Measurements from ENCODE around the gene EXOC6B.
A peak's percentile ranks its signal among the peaks of the same experiment; 100 is the strongest.

The EXOC6B gene

DNA sequence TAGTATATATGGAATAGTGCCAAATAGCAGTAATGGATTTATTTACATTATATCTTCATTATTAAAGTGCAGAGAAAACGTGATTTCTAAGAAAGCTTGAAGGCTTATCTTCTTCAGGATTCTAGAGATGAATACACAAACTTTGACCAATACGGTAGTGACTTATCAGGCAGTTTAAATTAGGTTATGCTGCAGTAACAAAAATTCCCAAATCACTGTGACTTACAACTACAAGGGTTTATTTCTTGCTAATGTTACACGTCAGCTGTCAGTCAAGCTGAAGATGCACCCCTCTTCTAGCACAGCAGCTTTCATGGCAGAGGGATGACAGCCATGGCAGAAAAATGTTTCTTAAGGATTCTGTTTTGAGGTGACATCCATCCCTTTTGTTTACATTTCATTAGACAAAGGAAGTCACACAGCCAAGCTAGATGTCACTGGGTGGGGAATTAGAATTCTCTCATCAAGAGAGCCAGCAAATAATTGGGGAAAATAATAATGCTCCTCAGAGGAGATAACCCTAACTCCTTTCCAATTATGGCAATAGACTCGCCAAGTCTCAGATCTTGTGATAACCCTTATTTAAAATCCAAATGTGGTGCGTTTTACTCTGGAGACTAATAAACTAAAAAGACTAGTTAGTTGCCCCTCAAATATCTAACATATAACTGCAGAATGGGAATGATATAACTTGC is 409.9 kb downstream of the EXOC6B start:
- DNase-seq, result no peak

DNA sequence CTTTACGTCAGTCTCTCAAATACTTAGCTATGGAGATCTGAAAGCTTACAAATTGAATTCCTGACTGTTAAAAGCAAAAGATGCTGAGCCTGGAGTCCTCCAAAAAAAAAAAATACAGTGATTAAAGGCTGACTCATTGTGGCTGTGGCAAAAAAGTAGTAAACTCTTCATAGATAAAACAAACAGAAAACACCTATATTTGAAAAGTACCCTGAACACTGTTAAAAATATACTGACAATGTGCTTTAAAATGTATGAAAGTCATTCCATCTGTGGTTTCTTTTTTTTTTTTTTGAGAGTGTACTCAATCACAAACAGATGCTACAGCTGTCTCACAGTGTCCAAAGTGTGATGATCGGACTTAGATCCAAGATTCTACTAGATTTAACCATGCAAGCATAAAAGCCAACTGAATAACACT is 410.6 kb downstream of the EXOC6B start:
- no peak for DNase-seq

DNA sequence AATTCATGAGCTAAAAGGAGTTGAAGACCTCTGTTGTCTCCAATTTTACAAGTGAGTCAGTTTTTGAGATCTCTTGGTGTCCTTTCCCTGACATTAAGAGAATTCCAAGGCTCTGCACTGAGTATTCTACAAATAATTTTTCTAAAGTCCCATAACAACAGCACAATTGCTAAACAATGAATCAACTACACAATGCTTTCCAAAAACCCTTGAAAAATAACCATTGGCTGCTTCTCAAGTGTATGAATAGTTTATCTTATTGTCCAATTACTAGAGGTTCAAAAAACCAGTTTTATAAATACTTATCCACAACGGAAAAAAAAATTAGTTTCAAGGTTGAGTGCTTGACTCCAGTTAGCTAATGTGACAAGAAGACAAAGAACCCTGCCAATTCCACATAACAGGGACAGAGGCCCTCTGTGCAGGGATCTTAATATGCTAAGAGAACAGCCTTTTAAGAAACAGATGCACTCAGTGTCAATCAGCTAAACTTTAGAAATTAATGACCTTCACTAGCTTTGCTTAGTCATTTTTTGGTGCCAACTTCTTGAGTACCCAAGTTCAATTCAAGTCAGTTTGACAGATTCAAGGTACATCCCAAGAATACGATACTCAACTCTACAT is 411.6 kb downstream of the EXOC6B start:
- no peak for DNase-seq

DNA sequence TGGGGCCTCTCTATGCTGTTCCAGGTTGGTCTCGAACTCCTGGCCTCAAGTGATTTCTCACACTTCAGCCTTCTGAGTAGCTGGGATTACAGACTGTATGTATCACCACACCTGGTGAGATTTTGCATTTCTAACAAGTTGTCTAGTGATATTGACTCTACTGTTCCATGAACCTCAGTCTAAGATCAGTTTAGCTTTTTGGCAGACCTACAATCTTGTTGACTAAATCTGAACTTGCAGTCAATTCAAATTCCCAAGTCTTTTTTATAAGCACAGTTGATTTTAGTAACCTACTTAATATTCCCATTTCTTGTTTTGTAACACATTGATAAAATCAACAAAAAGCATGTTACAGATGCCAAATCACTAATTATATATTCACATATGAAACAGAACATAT is 412.1 kb downstream of the EXOC6B start:
- no peak for DNase-seq

DNA sequence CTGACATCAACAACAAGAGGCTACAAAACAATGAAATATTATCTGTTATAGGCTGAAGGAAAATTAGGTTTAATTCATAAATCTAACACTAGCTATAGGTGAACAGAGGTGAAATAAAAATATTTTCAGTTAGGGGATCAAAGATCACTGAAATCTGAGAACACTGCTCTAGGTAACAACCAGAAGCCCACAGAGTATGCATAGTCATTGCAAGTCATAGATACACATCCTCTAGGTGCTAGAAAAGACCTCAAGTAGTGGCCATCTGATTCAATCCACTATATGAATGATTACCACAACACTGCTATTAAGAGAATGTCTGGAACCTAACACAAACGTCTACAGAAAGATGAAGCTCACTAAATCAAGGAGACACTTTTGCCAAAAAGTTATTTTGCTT is 413.6 kb downstream of the EXOC6B start:
- DNase-seq, result no peak

DNA sequence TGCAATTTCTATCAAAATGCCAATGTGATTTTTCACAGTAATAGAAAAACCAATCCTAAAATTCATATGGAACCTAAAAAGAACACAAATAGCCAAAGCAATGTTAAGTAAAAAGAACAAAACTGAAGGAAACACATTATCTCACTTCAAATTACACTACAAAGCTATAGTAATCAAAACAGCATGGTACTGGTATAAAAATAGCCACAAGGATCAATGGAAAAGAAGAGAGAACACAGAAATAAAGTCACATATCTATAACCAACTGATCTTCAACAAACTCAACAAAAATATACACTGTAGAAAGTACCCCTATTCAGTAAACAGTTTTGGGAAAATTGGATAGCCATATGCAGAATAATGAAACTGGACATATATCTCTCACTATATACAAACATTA is 426.0 kb downstream of the EXOC6B start:
- DNase-seq, result no peak

DNA sequence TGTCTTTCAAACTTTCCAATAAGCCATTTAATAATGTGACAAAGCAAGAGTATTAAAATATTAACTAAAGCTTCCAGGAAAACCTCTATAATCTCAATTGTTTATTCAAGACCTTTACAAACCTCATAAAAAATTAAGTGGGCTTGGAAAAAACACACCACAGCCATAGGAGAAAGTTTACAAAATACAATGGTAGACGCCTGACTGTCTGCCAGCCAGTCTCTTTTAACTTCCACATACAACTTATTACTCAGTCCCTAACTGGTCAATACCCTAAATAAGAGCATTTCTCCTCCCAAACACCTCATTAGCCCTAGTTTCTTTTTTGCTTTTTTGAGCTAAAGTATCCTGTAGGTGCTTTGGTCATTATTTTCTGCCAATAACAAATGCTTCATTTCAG is 430.7 kb downstream of the EXOC6B start:
- DNase-seq, result no peak

DNA sequence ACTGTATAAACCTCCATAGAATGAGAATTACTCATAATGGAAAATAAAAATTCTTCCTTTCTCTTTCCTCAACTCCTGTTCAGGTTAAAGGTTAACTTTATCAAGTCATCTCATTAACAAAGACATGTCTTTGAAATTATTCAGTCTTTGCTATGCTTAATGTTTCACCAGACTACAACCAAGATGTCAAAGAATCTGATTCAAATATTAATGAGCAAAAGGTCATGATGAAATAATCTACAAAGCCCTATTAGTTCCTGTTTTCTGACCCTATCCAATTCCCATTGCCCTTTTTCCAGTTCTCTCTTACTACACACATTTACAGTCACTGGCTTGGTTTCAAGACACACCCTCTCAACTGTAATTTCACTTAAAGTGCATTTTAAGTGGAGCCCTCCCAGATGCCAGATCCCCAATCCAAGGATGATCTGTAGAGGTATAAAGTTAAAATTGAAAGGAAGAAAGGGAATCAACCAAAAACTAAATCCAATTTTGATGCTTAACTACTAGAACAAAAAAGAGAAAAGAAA is 431.2 kb downstream of the EXOC6B start:
- DNase-seq, result no peak

DNA sequence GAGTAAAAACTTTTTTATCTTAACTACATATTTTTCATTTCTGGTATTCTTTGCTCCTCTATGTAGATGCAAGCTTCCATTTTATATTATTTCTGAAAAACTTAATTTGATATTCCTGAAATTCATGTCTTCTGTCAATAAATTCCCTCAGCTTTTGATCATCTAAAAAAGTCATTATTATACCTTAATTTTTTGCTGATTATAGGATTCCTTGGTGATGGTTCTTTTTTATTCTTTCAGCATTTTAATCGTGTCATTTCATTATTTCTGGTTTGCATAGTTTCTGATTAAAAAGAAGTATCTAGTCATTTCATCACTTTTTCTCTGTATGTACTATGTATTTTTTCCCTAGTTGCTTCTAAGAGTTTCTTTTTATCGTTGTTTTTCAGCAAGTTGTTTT is 436.4 kb downstream of the EXOC6B start:
- DNase-seq, result no peak

DNA sequence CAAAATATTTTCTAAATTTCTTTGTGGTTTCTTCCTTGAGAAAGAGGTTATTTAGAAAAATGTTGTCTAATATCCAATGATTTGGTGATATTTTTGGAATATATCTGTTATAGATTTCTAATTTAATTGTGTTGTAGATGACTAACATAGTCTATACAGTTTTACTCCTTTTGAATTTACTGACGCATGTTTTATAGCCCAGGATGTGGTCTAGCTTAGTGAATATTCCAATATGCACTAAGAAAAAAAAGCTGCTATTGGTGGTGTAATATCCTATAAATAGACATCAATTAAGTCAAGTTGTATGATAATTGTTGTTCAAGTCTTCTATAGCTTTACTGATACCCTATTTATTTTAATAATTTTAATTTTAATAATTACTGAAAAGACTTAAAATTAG is 437.6 kb downstream of the EXOC6B start:
- no peak for DNase-seq

DNA sequence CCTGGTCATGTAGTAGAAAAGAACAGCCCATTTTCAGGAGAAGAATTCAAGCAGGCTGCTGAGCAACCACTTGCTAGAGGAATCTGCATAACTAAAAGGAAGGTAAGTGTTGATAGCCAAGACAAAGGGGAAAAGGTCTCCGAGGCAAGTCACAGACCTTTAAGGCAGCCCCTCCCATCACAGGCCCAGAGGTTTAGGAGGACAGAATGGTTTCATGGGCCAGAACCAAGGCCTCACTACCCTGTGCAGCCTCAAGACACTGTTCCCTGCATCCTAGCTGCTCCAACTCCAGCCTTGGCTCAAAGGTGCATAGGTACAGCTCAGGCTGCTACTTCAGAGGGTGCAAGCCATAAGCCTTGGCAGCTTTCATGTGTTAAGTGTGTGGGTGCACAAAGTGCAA is 439.5 kb downstream of the EXOC6B start:
- no peak for DNase-seq

DNA sequence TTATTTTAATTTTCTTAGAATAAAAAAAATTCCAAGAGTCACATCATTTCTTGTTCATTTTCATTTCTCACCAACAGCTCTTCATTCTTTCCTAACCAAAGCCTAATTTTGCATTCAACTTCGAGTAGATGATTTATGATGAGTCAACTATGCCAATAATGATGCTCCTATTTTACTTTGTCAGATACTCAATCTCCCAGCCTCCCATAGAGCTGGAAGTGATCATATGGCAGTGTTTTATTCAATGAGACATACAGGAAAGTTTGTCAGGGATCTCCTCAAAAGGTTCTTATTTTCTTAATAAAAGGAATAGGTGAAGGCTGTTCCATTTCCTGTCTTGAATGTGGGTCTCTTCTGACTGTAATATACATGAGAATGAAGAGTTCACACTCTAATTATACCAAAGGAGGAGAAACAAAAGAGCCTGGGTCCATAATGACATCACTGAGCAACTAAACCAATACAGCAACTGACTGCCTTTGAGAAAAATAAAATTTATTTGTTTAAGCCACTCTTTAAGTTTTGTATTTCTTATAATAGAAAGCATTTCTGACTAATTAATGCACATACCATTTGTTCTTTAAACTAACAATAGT is 447.0 kb downstream of the EXOC6B start:
- DNase-seq, result no peak

DNA sequence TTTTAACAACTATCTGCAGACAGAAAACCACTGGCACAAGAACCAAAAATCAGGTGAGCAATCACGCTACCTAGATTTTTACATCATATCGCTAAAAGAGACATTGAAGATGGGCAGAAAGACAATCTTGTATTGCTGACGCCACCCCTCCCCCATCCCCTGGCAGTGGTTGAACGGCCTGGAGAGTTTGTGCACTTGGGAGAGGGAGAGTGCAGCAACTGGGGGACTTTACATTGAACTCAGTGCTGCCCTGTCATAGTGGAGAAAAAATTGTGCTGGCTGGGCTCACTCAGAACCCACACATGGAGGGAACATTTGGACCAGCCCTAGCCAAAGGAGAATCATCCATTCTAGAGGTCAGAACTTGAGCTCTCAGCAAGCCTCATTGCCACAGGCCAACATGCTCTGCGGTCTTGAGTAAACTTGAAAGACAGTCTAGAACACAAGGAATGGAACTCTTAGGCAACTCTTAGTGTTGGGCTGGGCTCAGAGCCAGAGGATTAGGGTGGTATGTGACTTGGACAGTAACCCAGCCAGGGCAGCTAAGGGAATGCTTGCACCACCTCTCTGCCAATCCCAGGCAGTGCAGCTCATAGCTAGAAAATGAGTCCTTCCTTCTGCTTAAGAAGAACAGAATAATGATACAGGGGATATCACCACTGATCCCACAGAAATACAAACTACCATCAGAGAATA is 458.2 kb downstream of the EXOC6B start:
- no peak for DNase-seq

DNA sequence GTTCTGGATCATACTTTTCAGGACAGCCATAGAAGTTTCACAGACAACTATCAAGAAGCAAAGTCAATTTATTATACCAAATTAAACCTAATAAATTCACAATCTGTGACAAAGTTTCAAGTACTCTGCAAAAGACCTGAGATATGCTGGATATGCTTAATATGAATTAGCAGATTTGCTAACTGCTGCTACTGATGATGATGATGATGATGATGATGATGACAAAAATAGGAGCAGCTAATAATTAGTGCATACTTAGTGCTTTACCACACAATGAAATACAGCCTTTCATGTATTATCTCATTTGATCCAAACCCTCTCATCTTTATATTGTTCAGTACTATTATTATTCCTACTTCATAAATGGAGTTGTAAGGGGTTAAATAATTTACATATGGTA is 462.4 kb downstream of the EXOC6B start:
- DNase-seq, result no peak

DNA sequence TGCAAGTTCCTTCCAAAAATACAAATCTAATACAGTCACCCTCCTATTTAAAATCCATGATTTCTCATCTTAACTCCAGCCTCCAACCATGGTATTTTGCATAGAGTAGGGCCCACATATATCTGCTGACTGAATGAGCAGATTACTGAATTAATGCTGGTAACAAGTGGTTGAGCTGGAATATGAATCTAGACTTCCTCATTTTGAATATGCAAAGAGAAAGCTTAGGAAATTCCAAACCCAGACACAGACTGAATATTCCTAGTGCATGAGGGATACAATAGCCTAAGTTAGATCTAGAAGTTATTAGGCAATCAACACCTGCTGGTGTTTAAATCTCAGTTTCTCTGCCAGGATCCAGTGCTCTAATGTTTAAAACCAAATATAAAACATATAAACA is 463.1 kb downstream of the EXOC6B start:
- DNase-seq, result no peak

DNA sequence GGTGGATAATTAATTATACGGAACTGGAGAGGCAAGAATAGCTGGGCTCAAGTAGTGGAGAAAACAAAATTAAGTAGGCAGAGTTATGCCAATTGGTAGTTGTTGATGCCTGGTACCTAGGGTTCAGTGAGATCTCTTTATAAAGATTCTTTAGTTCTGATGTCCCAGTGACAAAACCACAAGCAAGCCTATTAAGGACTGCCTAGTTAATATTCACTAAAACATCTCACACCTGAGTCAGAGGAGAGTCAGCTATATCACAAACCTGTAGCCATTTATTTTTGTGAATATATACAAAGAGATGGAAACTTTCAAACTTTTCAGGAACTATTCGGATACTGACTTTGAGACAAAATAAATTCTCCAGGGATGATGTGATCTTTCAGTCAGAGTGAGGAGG is 464.3 kb downstream of the EXOC6B start:
- DNase-seq, result no peak

DNA sequence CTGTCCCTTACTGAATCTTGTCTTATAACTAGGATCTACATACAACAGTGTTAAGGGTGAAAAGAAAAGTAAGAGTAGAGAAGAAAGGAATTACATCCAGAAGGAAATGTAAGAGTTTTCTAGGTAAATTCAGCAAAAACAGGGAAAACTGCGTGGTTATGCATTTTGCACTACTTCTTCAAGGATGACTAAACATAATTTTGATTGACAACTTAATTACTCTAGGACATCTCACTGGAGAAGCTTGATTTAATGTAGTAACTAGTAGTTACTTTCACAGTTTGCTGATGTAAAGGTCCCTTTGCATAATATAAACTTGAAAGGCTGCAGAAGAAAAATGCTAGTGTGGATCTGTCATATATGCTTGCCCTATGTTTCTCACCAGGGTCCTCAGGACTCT is 464.8 kb downstream of the EXOC6B start:
- DNase-seq, result no peak

DNA sequence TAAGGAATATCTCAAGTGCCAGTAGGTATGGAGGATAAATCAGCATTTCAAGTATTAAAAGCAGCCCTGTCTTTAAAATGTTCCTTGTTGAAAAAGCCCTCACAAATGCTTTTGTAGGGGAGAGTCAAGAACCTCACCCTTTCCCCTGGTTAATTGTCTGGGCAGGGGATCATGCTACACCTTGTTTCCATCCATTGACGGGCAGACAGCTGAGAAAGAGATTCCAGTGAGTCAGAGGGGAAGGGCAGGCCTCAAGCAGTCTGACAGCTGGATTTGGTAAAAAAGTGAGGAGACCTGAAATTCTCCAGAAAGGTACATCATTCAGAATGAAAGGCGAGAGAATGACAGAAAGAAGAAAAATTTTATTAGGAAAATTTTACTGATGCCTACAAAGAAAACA is 475.0 kb downstream of the EXOC6B start:
- DNase-seq, result no peak

DNA sequence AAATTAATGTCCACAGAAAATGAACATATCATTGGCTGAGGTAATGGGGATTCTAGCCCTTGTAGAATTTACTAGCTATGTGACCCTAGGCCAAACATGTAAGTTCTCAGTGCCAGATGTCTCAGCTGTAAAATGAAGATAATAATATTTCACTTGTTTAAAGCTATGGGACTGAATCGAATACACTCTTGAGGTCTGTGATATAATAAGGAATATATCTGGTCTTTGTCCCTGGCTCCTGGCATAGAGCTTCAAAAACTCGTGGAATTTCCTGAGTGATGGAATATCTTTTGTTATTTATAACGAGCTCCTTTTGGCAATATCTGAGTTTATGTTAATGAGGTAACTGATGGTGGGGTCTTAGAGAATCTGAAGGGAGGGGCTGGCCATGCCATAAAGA is 476.8 kb downstream of the EXOC6B start:
- DNase-seq, result no peak

DNA sequence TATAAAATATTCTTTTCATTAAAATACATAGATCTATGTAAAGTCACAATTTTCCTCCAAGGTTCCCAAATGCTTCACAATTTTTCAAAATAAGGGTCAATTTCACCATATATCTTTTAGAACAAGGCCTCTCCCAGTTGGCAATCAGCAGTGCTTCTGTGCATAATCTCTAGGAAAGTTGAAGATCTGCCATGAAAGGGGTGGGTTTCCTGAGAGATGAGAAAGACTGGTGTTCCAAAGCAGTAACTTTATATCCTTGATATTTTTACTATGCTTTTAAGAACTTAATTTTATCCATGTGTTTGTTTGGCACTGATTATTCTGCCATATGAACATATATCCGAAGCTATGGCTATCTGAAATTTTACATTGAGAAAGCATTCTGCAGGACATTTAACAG is 478.8 kb downstream of the EXOC6B start:
- DNase-seq, result no peak

DNA sequence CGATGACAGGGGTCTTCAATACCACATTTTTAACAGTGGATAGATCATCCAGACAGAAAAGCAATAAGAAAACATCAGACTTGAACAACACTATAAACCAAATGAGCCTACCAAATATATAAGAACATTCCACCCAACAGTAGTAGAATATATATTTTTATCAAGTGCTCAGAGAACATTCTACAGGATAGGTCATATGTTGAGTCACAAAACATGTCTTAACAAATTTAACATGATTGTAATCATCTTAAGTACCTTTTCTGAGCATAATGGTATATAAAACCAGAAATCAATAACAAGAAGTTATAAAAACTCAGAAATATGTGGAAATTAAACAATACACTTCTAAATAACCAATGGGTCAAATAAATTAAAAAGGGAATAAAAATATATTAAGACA is 484.2 kb downstream of the EXOC6B start:
- no peak for DNase-seq

DNA sequence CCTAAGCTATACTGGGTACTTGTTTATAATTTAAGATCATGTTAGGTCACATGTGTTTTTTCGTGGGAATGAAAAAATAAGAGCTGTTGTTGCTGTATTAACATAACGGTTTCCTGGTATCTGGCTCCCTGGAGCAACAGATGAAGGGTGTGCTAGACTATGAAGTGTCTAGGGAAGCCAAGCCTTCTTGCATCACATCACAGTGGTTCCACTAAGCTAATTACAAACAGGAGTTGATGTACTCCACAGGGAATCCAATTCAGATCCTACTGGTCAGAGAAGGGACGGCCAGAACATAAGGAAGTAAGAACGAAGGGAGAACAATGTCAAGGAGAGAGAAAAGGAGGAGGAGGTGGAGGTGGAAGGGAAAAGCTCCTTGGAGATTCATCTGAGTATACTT is 485.2 kb downstream of the EXOC6B start:
- DNase-seq, result no peak

DNA sequence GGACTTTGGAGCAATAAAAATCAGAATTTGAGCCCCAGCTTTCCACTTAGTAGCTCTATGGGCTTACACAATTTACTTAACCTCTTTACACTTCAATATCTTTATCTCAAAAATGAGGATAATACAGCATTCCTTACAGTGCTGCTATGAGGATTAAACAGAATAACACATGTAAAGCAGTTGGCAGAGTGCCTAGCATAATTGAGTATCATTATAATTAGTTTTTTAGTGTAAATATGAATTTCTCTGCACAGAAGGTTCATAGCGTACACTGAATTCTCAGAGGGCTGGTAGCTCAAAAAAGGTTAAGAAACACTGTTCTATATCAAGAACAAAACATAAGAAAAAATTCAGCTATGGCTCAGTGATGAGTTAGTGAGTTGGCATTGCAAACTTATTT is 487.8 kb downstream of the EXOC6B start:
- DNase-seq, result no peak

DNA sequence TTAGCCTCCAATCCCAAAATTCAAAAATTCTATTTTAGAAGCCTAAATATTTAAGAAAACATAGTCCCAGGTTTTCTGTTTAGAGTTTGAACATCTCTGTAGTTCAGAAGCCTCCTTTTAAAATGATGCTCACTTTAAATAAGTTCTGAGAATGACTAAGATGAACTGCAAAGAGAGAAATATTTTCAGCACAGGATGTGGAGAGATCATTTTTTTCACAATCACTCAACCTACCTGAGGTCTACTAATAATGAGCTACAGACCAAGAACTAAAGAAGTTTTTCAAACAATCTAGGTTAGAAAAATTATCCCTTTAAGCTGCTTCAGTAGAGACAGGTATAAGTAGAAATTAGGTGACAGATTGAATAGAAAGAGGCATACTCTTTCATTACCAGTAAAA is 493.1 kb downstream of the EXOC6B start:
- DNase-seq, result peak; percentile 34
